ENCODE results near the gene HYI. TPM values are rescaled to one million over a fixed set of nuclear protein-coding genes. Genes with fewer than 3 reads are reported as not detected.

Gene HYI
- total and polyA plus RNA-seq, 2 donors (not counting 1 experiment from before 2014, with no cell fraction given): 26.3 to 36.5 TPM

DNA sequence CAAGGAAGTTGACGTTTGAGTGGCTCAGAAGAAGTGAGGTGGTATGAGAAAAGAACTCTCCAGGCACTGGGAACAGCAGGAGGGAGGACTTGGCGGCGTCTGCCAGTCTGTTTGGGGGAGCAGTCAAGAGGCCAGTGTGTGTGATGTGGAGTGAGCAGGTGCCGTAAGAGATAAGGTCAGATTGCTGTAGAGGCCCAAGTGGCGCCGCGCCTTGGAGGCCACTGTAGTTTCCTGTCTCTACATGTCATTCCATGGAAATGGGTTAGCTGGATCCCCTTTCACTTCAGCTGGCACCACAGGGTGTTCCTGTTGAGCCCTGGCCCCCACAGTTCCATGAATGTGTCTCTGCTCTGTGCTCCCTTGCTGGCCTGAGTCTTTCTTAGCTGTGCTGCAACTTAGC, 41.5 kb upstream of the HYI start:
- no peak overlapping the region for H3K4me3 ChIP-seq (replicated peaks in 1 of 4; ENCODE audit: control extremely low read depth in 1 of 4, insufficient read depth in 1 of 4, low read depth in 3 of 4, low read length in 4 of 4)
- no peaks in the 10 kb centered on the region for H4K20me1 ChIP-seq (ENCODE audit: control insufficient read depth, extremely low read depth, insufficient read depth, low read length)
- TF ChIP-seq CTCF (conservative IDR thresholded peaks at IDR 0.05 in 1 of 2, IDR thresholded peaks at IDR 0.05 in 1 of 2; ENCODE audit: low read depth in 1 of 2, low read length in 2 of 2): no peak
- TF ChIP-seq EZH2 (IDR thresholded peaks at IDR 0.05; ENCODE audit: low read length, missing control alignments): no peak
- no peak for DNase-seq (ENCODE audit: low read depth in 2 of 2)
- H2AFZ ChIP-seq (ENCODE audit: low read length): no peak overlapping the region
- H3K4me2 ChIP-seq (ENCODE audit: extremely low read depth, insufficient read depth, low read length): no peak overlapping the region
- no peak overlapping the region for H3K27ac ChIP-seq (ENCODE audit: insufficient read depth, low read length)
- no peaks in the 10 kb centered on the region for H3K27me3 ChIP-seq (ENCODE audit: control insufficient read depth, insufficient read depth, low read length)
- H3K4me1 ChIP-seq (ENCODE audit: control insufficient read depth, extremely low read depth, insufficient read depth, low read length): peaks cover 2% of the 10 kb centered on the region
- no peaks in the 10 kb centered on the region for H3K36me3 ChIP-seq (ENCODE audit: control insufficient read depth, insufficient read depth, low read length)
- H3K9ac ChIP-seq (ENCODE audit: insufficient read depth, low read length): no peak overlapping the region
- no peaks in the 10 kb centered on the region for H3K9me3 ChIP-seq (ENCODE audit: control insufficient read depth, insufficient read depth, low read depth, low read length)
- no peaks in the 10 kb centered on the region for H3K79me2 ChIP-seq (ENCODE audit: control insufficient read depth, insufficient read depth, low read length)

DNA sequence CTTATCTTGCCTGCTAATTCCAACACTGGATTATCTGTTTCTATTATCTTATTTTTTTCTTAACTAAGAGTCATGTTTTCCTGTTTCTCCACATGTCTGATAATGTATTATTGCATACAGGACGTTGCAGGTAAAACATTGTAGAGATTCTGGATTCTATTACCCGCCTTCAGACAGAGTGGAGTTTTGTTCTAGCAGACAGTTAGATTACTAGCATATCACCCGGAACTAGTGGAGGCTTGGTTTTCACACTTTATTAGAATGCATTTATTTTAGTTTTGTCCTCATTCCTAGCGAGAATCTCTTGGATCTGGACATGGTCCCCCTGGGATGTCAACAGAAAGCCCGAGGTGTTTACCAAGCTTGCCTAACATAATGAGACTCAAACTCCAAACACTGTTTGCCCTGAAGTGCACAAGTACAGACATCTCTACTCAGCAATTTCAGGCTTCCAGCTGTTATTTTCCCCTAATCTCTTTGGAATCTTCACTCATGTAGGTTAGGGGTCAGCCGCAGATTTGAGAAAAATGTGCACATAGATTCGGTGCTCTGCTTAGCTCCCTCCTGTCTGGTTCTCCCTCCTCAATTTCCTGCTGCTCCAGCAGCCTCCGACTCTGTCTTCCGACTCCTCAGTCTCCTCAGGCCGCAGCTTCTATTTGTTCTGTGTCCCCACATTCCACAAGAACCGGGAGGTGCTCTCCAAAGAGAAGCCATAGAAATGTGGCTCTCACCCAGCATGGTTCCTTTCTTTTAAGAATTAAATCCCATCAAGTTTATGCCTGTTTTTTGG, 40.1 kb upstream of the HYI start:
- peak overlapping the region; percentile 33 for H3K4me2 ChIP-seq (ENCODE audit: extremely low read depth, insufficient read depth, low read length)
- no peak overlapping the region for H3K27ac ChIP-seq (ENCODE audit: insufficient read depth, low read length)
- no peak overlapping the region for H3K4me3 ChIP-seq (replicated peaks in 1 of 4; ENCODE audit: control extremely low read depth in 1 of 4, insufficient read depth in 1 of 4, low read depth in 3 of 4, low read length in 4 of 4)
- TF ChIP-seq CTCF (conservative IDR thresholded peaks at IDR 0.05 in 1 of 2, IDR thresholded peaks at IDR 0.05 in 1 of 2; ENCODE audit: low read depth in 1 of 2, low read length in 2 of 2) (no peak), EZH2 (IDR thresholded peaks at IDR 0.05; ENCODE audit: low read length, missing control alignments) (no peak)
- H3K36me3 ChIP-seq (ENCODE audit: control insufficient read depth, insufficient read depth, low read length): no peaks in the 10 kb centered on the region
- H3K27me3 ChIP-seq (ENCODE audit: control insufficient read depth, insufficient read depth, low read length): no peaks in the 10 kb centered on the region
- H4K20me1 ChIP-seq (ENCODE audit: control insufficient read depth, extremely low read depth, insufficient read depth, low read length): no peaks in the 10 kb centered on the region
- H3K9me3 ChIP-seq (ENCODE audit: control insufficient read depth, insufficient read depth, low read depth, low read length): no peaks in the 10 kb centered on the region
- H3K4me1 ChIP-seq (ENCODE audit: control insufficient read depth, extremely low read depth, insufficient read depth, low read length): peaks cover 2% of the 10 kb centered on the region
- peak in 1 of 2 donors; percentile 51 for DNase-seq (ENCODE audit: low read depth in 2 of 2)
- no peak overlapping the region for H3K9ac ChIP-seq (ENCODE audit: insufficient read depth, low read length)
- peak overlapping the region; percentile 51 for H2AFZ ChIP-seq (ENCODE audit: low read length)
- H3K79me2 ChIP-seq (ENCODE audit: control insufficient read depth, insufficient read depth, low read length): no peaks in the 10 kb centered on the region

DNA sequence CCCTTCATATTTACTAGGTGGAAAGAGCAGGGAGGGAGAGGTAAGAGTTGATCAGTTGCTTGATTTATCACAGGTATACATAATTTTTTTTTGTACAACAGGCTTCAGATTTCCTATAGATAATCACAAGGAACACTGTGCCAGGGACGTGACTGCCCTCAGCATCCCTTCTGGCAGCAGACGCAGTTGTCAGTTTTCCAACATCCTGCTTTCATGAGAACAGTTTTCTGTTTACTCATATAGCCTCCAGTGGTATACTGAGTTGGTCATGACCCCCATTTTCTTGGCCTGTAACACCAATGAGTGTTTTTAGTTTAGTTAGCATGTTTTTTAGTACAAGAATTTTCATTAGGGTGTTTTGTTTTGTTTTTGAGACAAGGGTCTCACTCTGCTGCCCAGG, 39.1 kb upstream of the HYI start:
- peak in 1 of 2 donors; percentile 36 for DNase-seq (ENCODE audit: low read depth in 2 of 2)
- no peak overlapping the region for H3K4me2 ChIP-seq (ENCODE audit: extremely low read depth, insufficient read depth, low read length)
- H2AFZ ChIP-seq (ENCODE audit: low read length): no peak overlapping the region

More for the DNA sequence above, 39.1 kb upstream of the HYI start:
- no peak overlapping the region for H3K9ac ChIP-seq (ENCODE audit: insufficient read depth, low read length)
- H4K20me1 ChIP-seq (ENCODE audit: control insufficient read depth, extremely low read depth, insufficient read depth, low read length): no peaks in the 10 kb centered on the region
- H3K36me3 ChIP-seq (ENCODE audit: control insufficient read depth, insufficient read depth, low read length): no peaks in the 10 kb centered on the region
- no peaks in the 10 kb centered on the region for H3K9me3 ChIP-seq (ENCODE audit: control insufficient read depth, insufficient read depth, low read depth, low read length)
- no peaks in the 10 kb centered on the region for H3K27me3 ChIP-seq (ENCODE audit: control insufficient read depth, insufficient read depth, low read length)
- no peak overlapping the region for H3K27ac ChIP-seq (ENCODE audit: insufficient read depth, low read length)
- no peak overlapping the region for H3K4me3 ChIP-seq (replicated peaks in 1 of 4; ENCODE audit: control extremely low read depth in 1 of 4, insufficient read depth in 1 of 4, low read depth in 3 of 4, low read length in 4 of 4)
- no peak for TF ChIP-seq CTCF (conservative IDR thresholded peaks at IDR 0.05 in 1 of 2, IDR thresholded peaks at IDR 0.05 in 1 of 2; ENCODE audit: low read depth in 1 of 2, low read length in 2 of 2)
- no peak for TF ChIP-seq EZH2 (IDR thresholded peaks at IDR 0.05; ENCODE audit: low read length, missing control alignments)
- no peaks in the 10 kb centered on the region for H3K79me2 ChIP-seq (ENCODE audit: control insufficient read depth, insufficient read depth, low read length)
- peaks cover 2% of the 10 kb centered on the region for H3K4me1 ChIP-seq (ENCODE audit: control insufficient read depth, extremely low read depth, insufficient read depth, low read length)
